ENCODE results near the gene C2CD3.
A peak's percentile ranks its signal among the peaks of the same experiment; 100 is the strongest.

Gene C2CD3

DNA sequence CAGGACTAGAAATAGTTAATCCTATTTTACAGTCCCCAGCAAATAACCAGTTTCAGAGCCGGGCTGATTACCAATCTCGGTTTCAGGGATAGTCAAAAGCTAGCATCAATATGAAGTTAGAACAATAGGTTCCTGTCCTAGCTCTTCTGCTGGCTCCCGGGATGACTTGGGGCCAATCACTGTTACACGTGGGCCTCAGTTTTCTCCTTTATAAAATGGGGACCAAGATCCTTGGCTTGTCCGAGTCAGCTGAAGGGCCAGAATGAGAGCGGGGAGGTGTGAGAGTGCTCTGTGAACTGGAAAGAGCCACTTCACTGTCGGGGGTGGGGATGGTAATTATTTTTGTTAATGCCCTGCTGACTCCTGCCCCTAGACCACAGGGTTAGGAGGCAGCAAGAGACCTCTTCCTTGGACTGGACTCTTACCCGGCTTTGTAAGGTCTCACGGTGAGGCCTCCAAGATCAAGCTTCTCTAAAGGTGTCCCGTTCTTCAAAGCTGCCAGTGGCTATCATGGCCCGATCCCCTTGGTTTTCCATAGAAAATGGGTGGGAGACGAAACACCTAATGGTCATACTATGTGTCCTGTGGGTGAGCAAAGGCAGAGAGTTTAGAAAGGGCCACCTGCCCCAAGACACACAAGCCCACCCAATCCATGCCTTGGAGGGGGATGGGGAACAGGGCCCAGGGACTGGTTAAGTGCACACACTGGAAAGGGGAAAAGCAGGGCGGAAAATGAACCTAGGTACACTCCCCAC is 189.6 kb downstream of the C2CD3 start:
- no peak for DNase-seq (ENCODE audit: low spot score)

DNA sequence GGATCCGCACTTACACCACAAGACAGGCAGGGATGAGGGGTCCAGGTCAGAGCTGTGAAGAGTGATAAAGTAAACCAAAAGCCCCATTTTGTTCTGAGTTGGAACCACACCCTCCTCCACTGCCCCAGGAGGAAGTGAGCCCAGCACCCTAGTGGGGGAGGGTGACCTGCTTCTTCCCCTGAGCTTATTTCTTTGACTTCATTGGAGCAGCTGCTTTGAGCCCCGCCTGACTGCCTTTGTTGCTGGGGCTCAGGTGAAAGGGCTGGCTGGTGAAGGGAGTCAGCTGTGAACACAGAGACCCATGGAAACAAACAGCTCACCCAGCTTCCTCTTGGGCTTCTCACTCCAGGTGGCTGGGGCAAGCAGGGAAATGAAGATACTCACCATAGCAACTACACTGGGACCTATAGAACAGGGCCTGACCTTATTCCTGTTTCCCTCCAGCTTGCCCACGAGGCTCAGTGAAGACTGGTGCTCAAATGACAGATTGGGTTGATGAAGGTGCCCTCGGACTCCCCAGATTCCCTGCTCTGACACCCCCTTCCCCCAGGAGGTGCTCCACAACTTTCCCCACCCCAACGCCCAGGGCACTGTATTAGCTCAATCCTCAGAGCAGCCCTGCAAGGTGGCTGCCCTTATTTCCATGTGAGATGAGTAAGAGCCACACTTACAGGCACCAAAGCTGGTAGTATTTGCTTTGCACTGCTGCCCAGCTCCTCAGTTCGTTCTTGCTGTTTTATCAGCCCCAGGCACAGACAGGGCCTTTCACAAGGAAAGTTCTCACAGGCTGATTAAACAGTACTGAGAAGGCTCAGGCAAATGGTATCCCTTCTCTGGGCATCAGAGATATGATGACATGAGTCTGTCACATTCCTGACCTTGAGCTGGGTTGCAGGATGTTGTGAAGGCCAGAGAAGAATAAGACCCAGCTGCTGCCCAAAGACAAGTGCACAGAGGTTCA is 190.5 kb downstream of the C2CD3 start:
- DNase-seq (ENCODE audit: low spot score) = peak; percentile 73

DNA sequence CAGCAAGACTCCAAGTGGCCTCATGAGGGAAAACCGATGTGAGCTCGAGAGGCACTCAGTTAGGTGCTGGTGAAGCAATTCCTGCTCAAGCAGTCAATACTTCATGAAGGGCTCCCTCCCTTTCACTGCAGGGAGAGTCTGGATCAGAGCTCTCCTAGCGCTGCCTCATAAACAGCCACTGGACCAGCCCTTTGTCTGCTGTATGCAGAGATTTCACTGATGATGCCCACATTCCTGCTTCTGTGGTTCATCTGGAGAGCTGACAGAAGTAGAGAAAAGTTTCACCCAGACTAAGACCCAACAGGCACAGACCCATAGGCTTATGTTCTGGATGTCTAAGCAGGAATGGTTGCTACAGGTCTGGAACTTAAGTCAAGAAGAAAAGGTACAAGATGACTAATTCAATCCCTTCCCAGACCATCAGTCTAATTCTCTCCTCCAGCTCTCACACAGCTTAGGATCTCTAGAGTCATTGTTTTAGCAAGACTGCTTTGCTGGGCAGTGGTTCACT is 192.2 kb downstream of the C2CD3 start:
- DNase-seq (ENCODE audit: low spot score) = no peak

DNA sequence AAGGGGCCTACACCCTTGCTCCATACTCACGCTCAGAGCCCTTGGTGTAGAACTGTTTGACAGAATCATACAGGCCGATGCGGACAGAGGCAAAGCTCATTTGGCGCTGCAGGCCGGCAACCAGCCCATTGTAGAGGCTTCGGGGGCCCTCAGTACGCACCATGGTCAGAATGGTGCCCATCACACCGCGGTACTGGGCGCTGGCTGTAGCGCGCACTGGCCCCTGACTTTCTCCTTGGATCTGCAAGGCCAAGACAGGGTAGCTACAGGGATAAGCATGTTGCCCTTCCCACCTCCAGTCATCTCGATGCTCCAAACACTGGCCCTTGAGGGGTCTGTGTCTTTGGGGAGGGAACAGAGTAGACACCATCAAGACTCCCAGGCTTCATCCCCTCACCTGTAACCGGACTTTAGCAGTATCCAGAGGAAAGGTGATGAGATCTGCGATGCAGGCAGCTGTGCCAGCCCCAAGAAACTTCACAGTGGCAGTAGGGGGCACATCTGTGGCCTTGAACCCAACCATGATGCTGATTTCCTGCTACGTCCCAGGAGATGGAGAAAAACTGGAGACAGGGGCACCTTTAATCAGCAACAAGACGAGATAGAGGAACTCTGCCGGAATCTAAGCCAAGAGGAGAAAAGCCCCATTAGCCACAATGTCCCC is 192.8 kb downstream of the C2CD3 start:
- no peak for DNase-seq (ENCODE audit: low spot score)

DNA sequence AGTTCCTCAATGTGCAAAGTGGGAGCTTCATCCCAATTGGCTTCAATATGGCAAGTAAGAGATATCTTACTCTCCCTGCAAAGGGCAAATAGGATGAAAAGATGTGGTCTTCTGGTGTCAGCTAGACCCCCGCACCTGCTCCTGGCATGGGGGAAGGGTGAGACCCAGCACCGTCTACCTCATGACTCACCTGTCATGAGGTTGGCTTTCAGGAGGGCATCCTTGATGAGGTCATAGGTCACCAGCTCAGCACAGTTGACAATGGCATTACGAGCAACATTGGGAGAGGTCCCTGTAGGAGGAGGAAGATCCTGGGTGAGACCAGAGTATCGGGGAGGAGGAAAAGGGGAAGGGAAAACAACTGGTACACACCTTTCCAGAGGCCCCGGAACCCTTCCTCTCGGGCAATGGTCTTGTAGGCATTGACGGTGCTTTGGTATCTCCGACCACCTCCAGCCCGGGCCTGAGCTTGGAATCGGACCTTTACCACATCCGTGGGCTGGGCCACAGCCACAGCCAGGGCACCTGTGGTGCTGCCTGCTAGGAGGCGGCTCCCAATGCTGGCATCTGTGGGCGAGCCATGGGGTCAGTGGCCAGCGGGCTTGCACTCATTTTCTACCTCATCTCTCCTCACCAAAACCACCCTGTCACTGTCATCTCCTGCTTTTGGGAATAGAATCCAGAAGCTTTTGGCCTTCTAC is 194.2 kb downstream of the C2CD3 start:
- DNase-seq (ENCODE audit: low spot score) = no peak

DNA sequence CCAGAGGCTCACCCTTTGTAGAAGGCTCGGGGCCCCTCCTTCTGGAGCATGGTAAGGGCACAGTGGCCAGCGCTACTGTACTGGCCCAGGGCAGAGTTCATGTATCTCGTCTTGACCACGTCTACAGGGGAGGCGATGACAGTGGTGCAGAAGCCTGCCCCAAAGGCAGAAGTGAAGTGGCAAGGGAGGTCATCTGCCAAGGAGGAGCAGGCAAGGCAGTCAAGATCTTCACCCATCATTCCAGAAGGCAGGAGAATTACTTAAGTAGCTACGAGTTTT is 195.4 kb downstream of the C2CD3 start:
- DNase-seq (ENCODE audit: low spot score) = no peak

DNA sequence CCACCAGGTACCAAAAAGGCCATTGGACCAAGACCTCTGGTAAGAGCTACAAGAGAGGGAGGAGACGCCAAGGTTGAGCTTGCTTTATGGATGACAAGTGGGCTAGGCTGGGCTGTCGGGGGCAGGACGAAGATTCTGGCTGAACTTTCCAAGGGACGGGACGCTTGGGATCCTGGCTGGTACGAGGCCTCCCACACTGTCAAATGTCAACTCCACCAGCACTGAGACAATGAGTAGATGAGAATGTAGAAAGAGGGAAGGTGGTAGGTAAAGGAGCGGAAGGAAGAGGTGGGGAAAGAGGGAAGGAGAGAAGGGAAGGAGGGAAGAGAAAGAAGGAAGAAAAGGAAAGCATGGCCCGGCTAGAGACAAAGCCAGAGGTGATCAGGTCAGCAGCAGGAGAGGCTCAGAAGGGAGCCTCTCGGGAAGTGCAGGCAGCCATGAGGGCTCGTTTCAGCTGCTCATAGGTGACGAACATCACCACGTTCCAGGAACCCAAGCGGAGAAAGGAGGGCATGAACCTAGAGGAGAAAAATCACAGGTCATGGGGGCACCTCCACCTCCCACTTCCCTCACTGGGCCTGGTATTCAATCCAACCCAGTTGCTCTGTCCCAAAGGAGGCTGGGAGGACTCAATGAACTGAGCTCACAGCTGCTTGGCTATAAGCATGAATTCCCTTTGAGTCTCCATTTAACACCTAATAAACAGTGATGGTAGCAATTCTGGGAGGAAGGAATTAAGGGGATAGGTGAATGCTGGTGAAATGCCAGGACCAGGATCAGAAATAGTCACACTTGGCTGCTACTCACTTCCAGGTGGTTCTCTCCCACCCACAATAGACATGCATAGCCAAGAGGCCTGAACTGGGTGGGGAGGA is 196.0 kb downstream of the C2CD3 start:
- DNase-seq (ENCODE audit: low spot score) = no peak

DNA sequence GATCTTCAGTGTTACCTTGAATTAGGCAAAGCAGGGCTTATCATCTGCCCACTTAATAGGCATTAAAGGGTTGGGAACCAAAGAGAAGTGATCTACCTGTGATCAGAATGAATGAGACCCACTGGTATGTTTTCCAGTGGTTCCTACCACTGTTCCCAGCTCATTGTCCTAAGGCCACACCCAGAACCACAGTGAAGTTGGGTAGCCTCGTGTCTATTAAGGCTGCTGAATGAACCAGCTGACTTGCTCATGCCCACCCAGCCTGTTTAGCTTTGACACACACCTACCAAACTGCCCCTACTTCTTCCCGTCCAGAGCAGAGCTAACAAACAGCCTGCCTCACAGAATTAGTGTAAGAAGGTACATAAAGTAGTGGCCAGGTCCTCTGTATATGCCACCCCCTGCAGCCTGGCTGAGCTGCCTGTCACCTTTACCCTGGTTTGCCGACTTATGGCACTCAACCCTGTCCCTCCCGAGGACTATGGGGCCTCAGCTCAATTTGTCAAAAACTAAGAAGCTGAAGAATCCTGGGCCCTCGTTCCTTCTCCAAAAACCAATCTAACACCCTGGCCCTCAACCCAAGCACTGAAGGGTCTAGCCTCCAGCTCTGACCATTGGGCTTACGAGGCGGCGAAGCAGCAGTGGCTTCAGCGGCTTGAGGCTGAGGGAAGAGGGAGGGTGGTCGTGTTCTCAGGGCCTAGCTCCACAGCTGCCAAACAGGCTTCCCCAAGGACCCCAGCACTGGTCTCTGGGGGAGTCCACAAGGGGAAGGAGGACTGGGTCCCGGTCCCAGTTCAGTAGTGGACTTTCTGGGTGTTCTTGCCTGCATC is 198.0 kb downstream of the C2CD3 start:
- no peak for DNase-seq (ENCODE audit: low spot score)

DNA sequence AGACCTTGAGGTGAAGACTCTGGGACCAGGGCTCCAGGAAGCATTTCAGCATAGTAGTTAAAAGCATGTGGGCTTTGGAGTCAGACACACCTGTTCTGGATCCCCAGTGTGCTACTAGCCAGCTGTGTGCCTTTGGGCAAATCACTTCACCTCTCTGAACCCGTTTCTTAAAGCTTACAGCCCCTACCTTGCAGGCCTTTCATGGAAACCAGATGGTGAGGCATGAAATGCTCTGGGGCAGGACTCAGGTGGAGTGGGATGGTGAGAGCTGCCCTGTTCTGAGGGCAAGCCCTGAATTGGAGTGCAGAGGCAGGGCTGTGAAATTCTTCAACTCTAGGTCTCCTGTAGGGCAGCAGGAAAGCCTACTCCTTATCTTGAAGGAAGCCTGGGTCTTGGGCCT is 198.6 kb downstream of the C2CD3 start:
- DNase-seq (ENCODE audit: low spot score) = no peak

DNA sequence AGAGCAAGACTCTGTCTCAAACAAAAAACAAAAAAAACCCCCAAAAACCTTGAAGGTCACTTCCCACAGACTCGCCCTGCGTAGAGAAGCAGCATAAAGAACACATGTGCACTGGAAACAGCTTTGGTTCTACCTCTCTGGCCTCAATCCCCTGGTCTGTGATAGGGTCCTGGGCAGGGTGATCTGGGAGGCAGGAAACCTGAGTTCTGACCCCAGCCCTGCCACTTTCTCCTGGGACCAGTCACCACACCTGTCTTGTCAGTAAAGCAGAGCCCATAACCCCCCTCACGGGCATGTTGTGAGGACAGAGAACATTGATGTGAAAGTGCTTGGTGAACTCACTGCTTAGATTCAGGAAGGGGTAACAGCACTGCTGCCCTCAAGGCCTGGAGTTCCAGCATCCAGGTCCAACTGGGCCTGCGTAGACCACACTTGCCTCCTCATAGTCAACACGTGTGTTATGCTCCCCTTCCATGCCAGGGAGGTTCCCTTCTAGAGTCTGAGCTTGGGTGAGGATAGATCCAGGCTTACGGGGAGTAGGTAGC is 199.6 kb downstream of the C2CD3 start:
- no peak for DNase-seq (ENCODE audit: low spot score)

DNA sequence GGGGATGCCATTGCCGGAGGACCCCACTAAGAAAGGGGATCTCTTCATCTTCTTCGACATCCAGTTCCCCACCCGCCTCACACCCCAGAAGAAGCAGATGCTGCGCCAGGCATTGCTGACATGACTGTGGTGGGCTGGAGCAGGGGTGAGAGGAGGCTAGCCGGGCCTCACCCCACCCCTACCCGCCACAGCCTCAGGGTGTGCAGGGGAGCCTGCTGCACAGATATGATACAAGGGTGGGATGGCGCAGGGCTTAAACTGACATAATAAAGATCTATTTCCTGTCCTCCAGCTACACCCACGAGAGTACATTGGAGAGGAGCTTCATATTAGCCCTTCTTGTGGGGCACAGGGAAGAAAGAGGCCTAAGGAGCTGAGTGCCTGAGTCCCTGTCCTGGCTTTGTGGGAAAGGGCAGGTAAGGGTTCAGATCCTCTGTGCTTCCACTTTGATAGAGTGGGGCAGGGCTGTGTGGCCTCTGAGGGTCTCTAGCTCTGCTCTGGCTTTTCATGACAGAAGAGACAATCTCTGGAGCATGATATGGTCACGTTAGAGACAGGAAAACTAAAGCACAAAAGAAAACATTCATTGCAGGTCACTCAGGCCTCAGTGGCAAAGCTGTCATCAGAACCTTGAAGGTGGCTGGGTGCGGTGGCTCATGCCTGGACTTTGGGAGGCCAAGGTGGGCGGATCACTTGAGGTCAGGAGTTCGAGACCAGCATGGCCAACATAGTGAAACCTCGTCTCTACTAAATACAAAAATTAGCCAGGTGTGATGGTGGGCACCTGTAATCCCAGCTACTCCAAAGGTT is 200.6 kb downstream of the C2CD3 start:
- no peak for DNase-seq (ENCODE audit: low spot score)

DNA sequence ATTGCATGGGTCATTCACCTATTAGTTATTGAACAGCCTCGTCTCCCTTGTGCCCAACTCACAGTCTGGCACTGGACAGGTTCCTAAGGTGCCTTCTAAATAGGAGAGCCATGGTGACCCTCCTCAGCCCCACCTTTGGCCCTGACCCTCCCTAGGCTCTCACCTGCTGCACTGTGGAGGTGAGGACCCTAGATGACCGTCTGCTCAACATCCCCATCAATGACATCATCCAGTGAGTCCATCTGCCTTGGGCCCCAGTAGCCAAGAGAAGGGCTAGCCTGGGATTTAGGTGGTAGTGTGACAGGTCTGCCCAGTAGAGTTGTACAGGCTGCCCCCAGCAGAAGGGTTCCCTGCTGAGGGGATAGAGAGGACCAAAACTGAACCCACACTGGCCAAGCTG is 201.7 kb downstream of the C2CD3 start:
- no peak for DNase-seq (ENCODE audit: low spot score)

DNA sequence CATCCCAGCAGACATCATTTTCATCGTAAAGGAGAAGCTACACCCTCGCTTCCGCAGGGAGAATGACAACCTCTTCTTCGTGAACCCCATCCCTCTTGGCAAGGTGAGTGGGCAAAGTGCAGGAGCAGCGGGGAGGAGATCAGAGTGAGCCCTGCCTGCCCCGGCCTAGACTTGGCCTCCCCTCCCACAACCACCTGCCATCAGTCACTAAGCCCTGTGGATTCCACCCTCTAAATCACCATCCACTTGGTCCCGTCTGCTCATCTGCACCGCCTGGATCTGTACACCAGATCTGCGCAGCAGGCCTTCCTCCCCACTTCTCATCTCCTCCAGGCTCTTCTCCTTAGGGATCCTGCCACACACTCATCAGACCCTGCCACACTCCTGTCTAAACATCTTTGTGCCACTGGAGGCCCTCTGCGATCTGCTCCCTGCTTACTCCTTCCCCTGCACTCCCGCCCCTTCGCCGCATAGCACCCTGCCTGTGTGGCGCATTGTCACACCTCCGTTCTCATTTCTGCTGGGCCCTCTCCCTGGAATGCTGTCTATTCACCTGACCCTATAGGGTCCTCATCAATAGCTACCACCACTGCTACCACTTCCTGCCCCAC is 202.3 kb downstream of the C2CD3 start:
- DNase-seq (ENCODE audit: low spot score) = no peak

DNA sequence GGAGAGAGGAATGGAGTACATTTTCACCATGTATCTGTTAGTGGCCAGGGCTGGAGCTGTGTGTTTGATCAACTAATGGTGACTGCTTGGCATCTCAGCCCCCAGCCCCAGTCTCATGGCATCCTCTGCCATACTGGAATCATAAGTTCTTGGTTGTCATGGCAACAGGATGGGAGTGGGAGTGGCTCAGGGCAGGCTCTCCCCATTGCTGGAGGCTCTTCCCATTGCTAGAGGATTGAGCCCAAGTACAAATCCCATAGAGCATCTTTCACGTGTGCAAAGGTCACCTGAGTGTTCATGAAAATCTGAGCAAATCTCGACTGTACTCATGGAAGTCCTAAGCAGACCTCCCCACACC is 205.1 kb downstream of the C2CD3 start:
- no peak for DNase-seq (ENCODE audit: low spot score)

DNA sequence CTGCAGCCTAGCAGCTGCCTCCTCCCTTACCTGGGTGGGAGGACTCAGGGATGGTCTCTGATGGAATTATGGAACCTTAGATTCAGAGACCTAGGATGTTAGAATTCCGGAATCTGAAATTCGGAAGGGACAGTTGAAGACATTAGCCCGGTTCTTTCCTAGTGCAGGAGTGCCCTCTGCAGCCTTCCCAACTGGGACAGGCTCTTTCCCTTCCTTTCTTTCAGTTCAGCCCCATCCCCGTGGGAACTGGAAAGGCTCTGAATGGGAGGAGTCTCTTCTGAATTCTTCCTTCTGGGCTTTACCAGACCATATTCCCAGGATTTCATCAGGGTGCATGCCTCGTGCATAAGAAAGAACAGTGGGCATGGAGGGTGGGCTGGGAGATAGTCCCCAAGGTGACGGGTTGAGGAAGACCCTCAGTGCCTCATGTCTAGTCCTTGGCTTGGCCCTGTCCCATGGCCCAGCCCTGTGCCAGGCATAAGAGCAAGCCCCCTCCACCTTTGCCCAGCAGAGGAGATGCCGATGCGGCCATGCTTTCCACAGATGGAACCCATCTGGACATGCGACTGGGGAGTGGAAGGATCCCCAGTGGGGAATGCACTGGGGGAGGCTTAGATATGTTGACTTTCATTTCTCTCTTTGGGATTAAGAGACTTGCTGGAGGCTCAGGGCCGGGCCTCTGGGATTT is 205.6 kb downstream of the C2CD3 start:
- DNase-seq (ENCODE audit: low spot score) = no peak

DNA sequence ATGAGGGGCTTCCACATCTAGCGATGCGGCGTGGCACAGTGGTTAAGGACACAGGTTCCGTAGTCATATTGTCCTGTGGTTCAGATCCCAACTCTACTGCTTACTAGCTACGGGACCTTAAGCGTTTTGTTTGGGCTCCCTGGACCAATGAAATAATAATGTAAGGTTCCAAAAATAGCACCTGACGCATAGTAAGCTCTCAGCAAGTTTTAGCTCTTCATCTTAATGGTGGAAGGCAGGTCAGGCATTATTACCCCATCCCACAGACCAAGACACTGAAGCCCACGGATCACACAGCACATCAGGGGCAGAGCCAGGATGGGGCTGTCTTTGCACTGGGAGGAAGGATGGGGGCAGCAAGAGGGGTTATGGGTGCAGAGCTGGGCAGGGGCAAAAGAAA is 206.9 kb downstream of the C2CD3 start:
- DNase-seq (ENCODE audit: low spot score) = no peak

Measured in activated CD4-positive, alpha-beta T cell treated with anti-CD3 and anti-CD28 coated beads, Interleukin-2, Interleukin-4, amounts not matched to agents 100 ng/mL and 50 ng/mL, durations not matched to agents 16 hours and 8 hours (primary cell).